Measurements from ENCODE around the gene CCDC124. TPM values are rescaled to one million over a fixed set of nuclear protein-coding genes. Genes with fewer than 3 reads are reported as not detected.

CCDC124 gene
- polyA plus RNA-seq, 1 of the 3 experiments (the other 2 are of a cell fraction): 231 TPM

DNA sequence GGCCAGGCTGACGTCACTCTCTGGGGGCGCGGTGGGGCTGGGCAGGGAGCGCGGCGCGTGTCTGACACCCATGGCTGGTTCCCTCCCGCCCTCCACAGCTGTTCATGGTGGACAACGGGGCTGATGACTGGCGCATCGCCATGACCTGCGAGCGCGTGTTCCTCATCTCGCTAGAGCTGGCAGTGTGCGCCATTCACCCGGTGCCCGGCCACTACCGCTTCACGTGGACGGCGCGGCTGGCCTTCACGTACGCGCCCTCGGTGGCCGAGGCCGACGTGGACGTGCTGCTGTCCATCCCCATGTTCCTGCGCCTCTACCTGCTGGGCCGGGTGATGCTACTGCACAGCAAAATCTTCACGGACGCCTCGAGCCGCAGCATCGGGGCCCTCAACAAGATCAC, 48.8 kb downstream of the CCDC124 start:
- no peaks in the 10 kb centered on the region for H3K9me2 ChIP-seq
- no peak overlapping the region for H3K27ac ChIP-seq (ENCODE audit: low read depth in 2 of 2, low read length in 1 of 2)
- H3K4me1 ChIP-seq (ENCODE audit: control insufficient read depth in 1 of 2, insufficient read depth in 2 of 2, low read depth in 1 of 2, low read length in 1 of 2): no peaks in the 10 kb centered on the region
- DNase-seq: no peak
- H3F3A ChIP-seq (replicated peaks; ENCODE audit: insufficient read depth): peaks cover 3% of the 10 kb centered on the region
- WGBS (ENCODE audit: low lambda C conversion rate): 91% methylated on average over 36 of the region's 38 CpGs
- no peaks in the 10 kb centered on the region for H4K20me1 ChIP-seq (ENCODE audit: insufficient read depth)
- TF ChIP-seq JUND (IDR thresholded peaks at IDR 0.05): no peak
- TF ChIP-seq USF1 (IDR thresholded peaks at IDR 0.05; ENCODE audit: borderline replicate concordance, low read depth): no peak
- H3K79me2 ChIP-seq (ENCODE audit: insufficient read depth): no peaks in the 10 kb centered on the region
- no peaks in the 10 kb centered on the region for H3K9me3 ChIP-seq
- ChIA-PET POLR2A (no interaction called here), CTCF (interaction anchor here (1.2 to 2.6 kb wide), 3 partner anchors 15 to 43 kb away, joined by 3 to 12 read pairs (median 3); no protein-coding TSS in a partner anchor)
- H3K9ac ChIP-seq: no peak overlapping the region
- no peaks in the 10 kb centered on the region for H3K36me3 ChIP-seq (replicated peaks in 1 of 2; ENCODE audit: control insufficient read depth in 1 of 2, insufficient read depth in 2 of 2, low read length in 1 of 2)
- no peak overlapping the region for H2AFZ ChIP-seq (ENCODE audit: low read depth)
- H3K4me3 ChIP-seq (ENCODE audit: low read depth in 2 of 2, low read length in 1 of 2): no peak overlapping the region
- no peaks in the 10 kb centered on the region for H3K27me3 ChIP-seq (ENCODE audit: insufficient read depth)
- H3K4me2 ChIP-seq: no peak overlapping the region

GRCh38 chr19:17982430-17982829, 49.6 kb downstream of the CCDC124 start:
- no peak overlapping the region for H2AFZ ChIP-seq (ENCODE audit: low read depth)
- WGBS (ENCODE audit: low lambda C conversion rate): 83% methylated on average over 21 of the region's 22 CpGs
- H3K4me3 ChIP-seq (ENCODE audit: low read depth in 2 of 2, low read length in 1 of 2): no peak overlapping the region
- no peaks in the 10 kb centered on the region for H3K27me3 ChIP-seq (ENCODE audit: insufficient read depth)
- H3K4me2 ChIP-seq: no peak overlapping the region
- peaks cover 3% of the 10 kb centered on the region for H3F3A ChIP-seq (replicated peaks; ENCODE audit: insufficient read depth)
- H3K4me1 ChIP-seq (ENCODE audit: control insufficient read depth in 1 of 2, insufficient read depth in 2 of 2, low read depth in 1 of 2, low read length in 1 of 2): no peaks in the 10 kb centered on the region
- H3K9me3 ChIP-seq: no peaks in the 10 kb centered on the region
- no peaks in the 10 kb centered on the region for H3K36me3 ChIP-seq (replicated peaks in 1 of 2; ENCODE audit: control insufficient read depth in 1 of 2, insufficient read depth in 2 of 2, low read length in 1 of 2)
- TF ChIP-seq, protein P1, sequence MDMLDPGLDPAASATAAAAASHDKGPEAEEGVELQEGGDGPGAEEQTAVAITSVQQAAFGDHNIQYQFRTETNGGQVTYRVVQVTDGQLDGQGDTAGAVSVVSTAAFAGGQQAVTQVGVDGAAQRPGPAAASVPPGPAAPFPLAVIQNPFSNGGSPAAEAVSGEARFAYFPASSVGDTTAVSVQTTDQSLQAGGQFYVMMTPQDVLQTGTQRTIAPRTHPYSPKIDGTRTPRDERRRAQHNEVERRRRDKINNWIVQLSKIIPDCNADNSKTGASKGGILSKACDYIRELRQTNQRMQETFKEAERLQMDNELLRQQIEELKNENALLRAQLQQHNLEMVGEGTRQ (IDR thresholded peaks at IDR 0.05; ENCODE audit: borderline replicate concordance, low read depth, low read length): no peak
- TF ChIP-seq FOSL2 (IDR thresholded peaks at IDR 0.05; ENCODE audit: borderline replicate concordance, low read depth): no peak
- no peak for TF ChIP-seq ELF1 (IDR thresholded peaks at IDR 0.05)
- TF ChIP-seq GATA2 (CRISPR knock-in tag; IDR thresholded peaks at IDR 0.05): no peak
- TF ChIP-seq USF1 (IDR thresholded peaks at IDR 0.05; ENCODE audit: borderline replicate concordance, low read depth): no peak
- no peak for TF ChIP-seq YY1 (IDR thresholded peaks at IDR 0.05; ENCODE audit: low read depth)
- TF ChIP-seq TAF1 (IDR thresholded peaks at IDR 0.05; ENCODE audit: borderline replicate concordance, low read depth, low read length): no peak
- TF ChIP-seq RAD21 (IDR thresholded peaks at IDR 0.05; ENCODE audit: low read length): no peak
- TF ChIP-seq FOXJ3 (CRISPR knock-in tag; IDR thresholded peaks at IDR 0.05): no peak
- no peak for TF ChIP-seq TCF12 (IDR thresholded peaks at IDR 0.05)
- no peak for TF ChIP-seq GABPA (IDR thresholded peaks at IDR 0.05; ENCODE audit: low read depth)
- TF ChIP-seq, protein P2, sequence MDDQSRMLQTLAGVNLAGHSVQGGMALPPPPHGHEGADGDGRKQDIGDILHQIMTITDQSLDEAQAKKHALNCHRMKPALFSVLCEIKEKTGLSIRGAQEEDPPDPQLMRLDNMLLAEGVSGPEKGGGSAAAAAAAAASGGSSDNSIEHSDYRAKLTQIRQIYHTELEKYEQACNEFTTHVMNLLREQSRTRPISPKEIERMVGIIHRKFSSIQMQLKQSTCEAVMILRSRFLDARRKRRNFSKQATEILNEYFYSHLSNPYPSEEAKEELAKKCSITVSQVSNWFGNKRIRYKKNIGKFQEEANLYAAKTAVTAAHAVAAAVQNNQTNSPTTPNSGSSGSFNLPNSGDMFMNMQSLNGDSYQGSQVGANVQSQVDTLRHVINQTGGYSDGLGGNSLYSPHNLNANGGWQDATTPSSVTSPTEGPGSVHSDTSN (IDR thresholded peaks at IDR 0.05): no peak
- no peak for TF ChIP-seq CHD2 (IDR thresholded peaks at IDR 0.05; ENCODE audit: low read length, partially characterized antibody)
- TF ChIP-seq POLR2AphosphoS5 (IDR thresholded peaks at IDR 0.05; ENCODE audit: low read depth, low read length): no peak
- TF ChIP-seq, protein P3, sequence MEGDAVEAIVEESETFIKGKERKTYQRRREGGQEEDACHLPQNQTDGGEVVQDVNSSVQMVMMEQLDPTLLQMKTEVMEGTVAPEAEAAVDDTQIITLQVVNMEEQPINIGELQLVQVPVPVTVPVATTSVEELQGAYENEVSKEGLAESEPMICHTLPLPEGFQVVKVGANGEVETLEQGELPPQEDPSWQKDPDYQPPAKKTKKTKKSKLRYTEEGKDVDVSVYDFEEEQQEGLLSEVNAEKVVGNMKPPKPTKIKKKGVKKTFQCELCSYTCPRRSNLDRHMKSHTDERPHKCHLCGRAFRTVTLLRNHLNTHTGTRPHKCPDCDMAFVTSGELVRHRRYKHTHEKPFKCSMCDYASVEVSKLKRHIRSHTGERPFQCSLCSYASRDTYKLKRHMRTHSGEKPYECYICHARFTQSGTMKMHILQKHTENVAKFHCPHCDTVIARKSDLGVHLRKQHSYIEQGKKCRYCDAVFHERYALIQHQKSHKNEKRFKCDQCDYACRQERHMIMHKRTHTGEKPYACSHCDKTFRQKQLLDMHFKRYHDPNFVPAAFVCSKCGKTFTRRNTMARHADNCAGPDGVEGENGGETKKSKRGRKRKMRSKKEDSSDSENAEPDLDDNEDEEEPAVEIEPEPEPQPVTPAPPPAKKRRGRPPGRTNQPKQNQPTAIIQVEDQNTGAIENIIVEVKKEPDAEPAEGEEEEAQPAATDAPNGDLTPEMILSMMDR (IDR thresholded peaks at IDR 0.05): no peak
- no peak for TF ChIP-seq FOXM1 (IDR thresholded peaks at IDR 0.05; ENCODE audit: low read depth)
- no peak for TF ChIP-seq JUND (IDR thresholded peaks at IDR 0.05)
- DNase-seq: no peak
- no peaks in the 10 kb centered on the region for H3K79me2 ChIP-seq (ENCODE audit: insufficient read depth)
- CTCF ChIA-PET: interaction anchor here (1.0 to 2.6 kb wide), 3 partner anchors 9 to 44 kb away, joined by 3 to 12 read pairs (median 4); no protein-coding TSS in a partner anchor
- H3K9ac ChIP-seq: no peak overlapping the region
- no peaks in the 10 kb centered on the region for H4K20me1 ChIP-seq (ENCODE audit: insufficient read depth)
- no peak overlapping the region for H3K27ac ChIP-seq (ENCODE audit: low read depth in 2 of 2, low read length in 1 of 2)
- POLR2A ChIA-PET: no interaction called here
- no peaks in the 10 kb centered on the region for H3K9me2 ChIP-seq
